Gastrocnemius medialis (tissue), 4 donors: ENCODE results near the gene GSG1.

ENCODE experiments used
- POLR2A ChIP-seq, 2 donors: fragments of 450-650 bp; IDR thresholded peaks; one replicate each; pipeline ENCODE4 v1.6.1; 2017; ENCODE audit warnings: antibody characterized with exemption in 2 of 2, mild to moderate bottlenecking in 2 of 2, moderate library complexity in 2 of 2
- TF ChIP-seq, protein P1 (sequence below), 5 experiments: fragments of 450-650 bp in 3 of 5; fragments of 200-600 bp in 2 of 5; sonication (generic) in 2 of 5; IDR thresholded peaks in 4 of 5; conservative IDR thresholded peaks in 1 of 5; 1 replicate in 4 of 5; 2 replicates in 1 of 5; pipeline ENCODE4 v1.5.1; 2016 to 2019; ENCODE audit warnings: antibody characterized with exemption in 5 of 5, mild to moderate bottlenecking in 3 of 5, moderate library complexity in 3 of 5

- TF ChIP-seq, protein P1, sequence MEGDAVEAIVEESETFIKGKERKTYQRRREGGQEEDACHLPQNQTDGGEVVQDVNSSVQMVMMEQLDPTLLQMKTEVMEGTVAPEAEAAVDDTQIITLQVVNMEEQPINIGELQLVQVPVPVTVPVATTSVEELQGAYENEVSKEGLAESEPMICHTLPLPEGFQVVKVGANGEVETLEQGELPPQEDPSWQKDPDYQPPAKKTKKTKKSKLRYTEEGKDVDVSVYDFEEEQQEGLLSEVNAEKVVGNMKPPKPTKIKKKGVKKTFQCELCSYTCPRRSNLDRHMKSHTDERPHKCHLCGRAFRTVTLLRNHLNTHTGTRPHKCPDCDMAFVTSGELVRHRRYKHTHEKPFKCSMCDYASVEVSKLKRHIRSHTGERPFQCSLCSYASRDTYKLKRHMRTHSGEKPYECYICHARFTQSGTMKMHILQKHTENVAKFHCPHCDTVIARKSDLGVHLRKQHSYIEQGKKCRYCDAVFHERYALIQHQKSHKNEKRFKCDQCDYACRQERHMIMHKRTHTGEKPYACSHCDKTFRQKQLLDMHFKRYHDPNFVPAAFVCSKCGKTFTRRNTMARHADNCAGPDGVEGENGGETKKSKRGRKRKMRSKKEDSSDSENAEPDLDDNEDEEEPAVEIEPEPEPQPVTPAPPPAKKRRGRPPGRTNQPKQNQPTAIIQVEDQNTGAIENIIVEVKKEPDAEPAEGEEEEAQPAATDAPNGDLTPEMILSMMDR (IDR thresholded peaks at IDR 0.05 in 4 of 5, conservative IDR thresholded peaks at IDR 0.05 in 1 of 5): no peak
- no peak for TF ChIP-seq POLR2A (IDR thresholded peaks at IDR 0.05)
Measured at GRCh38 chr12:13087766-13088165, 15.7 kb downstream of the GSG1 start.
